ENCODE data around the gene MCHR1.

DNA sequence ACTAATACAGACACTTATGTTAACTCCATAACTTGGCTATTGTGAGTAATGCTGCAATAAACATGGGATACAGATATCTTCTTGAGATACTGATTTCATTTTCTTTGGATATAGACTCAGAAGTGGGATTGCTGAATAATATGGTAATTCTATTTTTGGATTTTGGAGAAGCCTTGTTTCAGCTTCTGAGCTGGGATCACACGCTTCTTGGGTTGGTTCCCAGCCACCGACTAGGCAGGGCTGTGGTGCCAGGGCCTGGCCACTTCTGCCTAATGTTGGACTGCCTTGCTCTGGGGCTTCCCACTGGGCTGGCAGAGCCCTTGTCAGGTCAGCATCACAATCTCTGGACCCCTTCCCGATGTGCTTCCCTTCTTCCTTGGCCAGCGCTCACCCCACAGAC lies 14.0 kb upstream of the MCHR1 start:
- TF ChIP-seq POLR2AphosphoS5 (IDR thresholded peaks at IDR 0.05) = no peak
- TF ChIP-seq, protein P1, sequence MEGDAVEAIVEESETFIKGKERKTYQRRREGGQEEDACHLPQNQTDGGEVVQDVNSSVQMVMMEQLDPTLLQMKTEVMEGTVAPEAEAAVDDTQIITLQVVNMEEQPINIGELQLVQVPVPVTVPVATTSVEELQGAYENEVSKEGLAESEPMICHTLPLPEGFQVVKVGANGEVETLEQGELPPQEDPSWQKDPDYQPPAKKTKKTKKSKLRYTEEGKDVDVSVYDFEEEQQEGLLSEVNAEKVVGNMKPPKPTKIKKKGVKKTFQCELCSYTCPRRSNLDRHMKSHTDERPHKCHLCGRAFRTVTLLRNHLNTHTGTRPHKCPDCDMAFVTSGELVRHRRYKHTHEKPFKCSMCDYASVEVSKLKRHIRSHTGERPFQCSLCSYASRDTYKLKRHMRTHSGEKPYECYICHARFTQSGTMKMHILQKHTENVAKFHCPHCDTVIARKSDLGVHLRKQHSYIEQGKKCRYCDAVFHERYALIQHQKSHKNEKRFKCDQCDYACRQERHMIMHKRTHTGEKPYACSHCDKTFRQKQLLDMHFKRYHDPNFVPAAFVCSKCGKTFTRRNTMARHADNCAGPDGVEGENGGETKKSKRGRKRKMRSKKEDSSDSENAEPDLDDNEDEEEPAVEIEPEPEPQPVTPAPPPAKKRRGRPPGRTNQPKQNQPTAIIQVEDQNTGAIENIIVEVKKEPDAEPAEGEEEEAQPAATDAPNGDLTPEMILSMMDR (IDR thresholded peaks at IDR 0.05; ENCODE audit: poor library complexity, severe bottlenecking) = no peak
- TF ChIP-seq EZH2 (IDR thresholded peaks at IDR 0.05; ENCODE audit: borderline replicate concordance, insufficient read depth, low read length, poor library complexity, severe bottlenecking) = no peak
- TF ChIP-seq RAD21 (conservative IDR thresholded peaks at IDR 0.05) = no peak
- no peak for TF ChIP-seq MXI1 (conservative IDR thresholded peaks at IDR 0.05; ENCODE audit: poor library complexity, severe bottlenecking)
- no peak for TF ChIP-seq SMC3 (conservative IDR thresholded peaks at IDR 0.05; ENCODE audit: poor library complexity)

Data from neural cell (in vitro differentiated cells).